HepG2 (cell line): ENCODE data around the gene NDUFA8. TPM values are rescaled to one million over a fixed set of nuclear protein-coding genes. Genes with fewer than 3 reads are reported as not detected.
A peak's percentile ranks its signal among the peaks of the same experiment; 100 is the strongest.

Experiments
- ATAC-seq: fragments of 200-7000 bp; cut with Tn5 transposase; 3 replicates; pipeline ENCODE4 v1.9.1; 2020; ENCODE audit warnings: mild to moderate bottlenecking, moderate library complexity
- BruUV-seq: library from RNA; stranded (reverse); fragments of 400-500 nt; replicated peaks from 2 replicates; lab custom pipeline; 2021; lab: Mats Ljungman, UMichigan
- CTCF ChIA-PET: fragments of 300-600 bp; formaldehyde crosslinking; extraction: SDS; loops from one replicate; lab custom pipeline; 2021; ENCODE audit warnings: low total read pairs, inconsistent platforms, low intra/inter-chr PET ratio; lab: Yijun Ruan, JAX
- POLR2A ChIA-PET: fragments of 350-600 bp; sonication (Branson Sonifier 250); formaldehyde crosslinking; loops from one replicate; lab custom pipeline; 2020; ENCODE audit warnings: antibody characterized with exemption, inconsistent platforms; lab: Yijun Ruan, JAX
- DNase-seq: peaks from one replicate; pipeline ENCODE4 v3.0.0-alpha.2; 2015; ENCODE audit warnings: low spot score
- FAIRE-seq: peaks from 3 replicates; lab custom pipeline; 2011; peaks lifted over from hg19 to GRCh38; lab: Jason Lieb, UNC
- H2AFZ ChIP-seq: one replicate; pipeline ENCODE4 v1.6.1; 2011; ENCODE audit warnings: low read length, inconsistent platforms
- H3K27ac ChIP-seq: fragments of 300-600 bp; 3 replicates; pipeline ENCODE4 v1.8.0; 2011; ENCODE audit warnings: mixed run types, mild to moderate bottlenecking, mixed read lengths, low read length, inconsistent platforms; ENCODE audit not compliant: insufficient read depth; ENCODE audit errors: extremely low read length
- H3K27me3 ChIP-seq, 2 experiments: fragments of 200-600 bp in 1 of 2; 2 replicates in 1 of 2; 3 replicates in 1 of 2; pipeline versions ENCODE4 v1.6.0 to v1.8.0; 2011; ENCODE audit warnings: low read length in 2 of 2, mild to moderate bottlenecking in 2 of 2, moderate library complexity in 2 of 2, inconsistent platforms in 1 of 2; ENCODE audit not compliant: insufficient read depth in 2 of 2, control insufficient read depth in 1 of 2
- H3K36me3 ChIP-seq, 2 experiments: fragments of 200-600 bp in 1 of 2; replicated peaks in 1 of 2; 2 replicates in 1 of 2; 3 replicates in 1 of 2; pipeline versions ENCODE4 v1.5.1 to v1.8.0; 2011; ENCODE audit warnings: low read length in 2 of 2, inconsistent platforms in 1 of 2; ENCODE audit not compliant: insufficient read depth in 2 of 2, control insufficient read depth in 1 of 2
- H3K4me1 ChIP-seq: 2 replicates; pipeline ENCODE4 v1.5.1; 2012; ENCODE audit warnings: low read length, inconsistent platforms; ENCODE audit not compliant: insufficient read depth
- H3K4me2 ChIP-seq: 2 replicates; pipeline ENCODE4 v1.6.0; 2011; ENCODE audit warnings: low read depth, low read length, inconsistent platforms
- H3K4me3 ChIP-seq, 3 experiments: fragments of 200-600 bp in 1 of 3; sonication (generic), shearing (Covaris generic) in 1 of 3; replicated peaks in 1 of 3; 2 replicates each; pipeline ENCODE4 v1.5.1; 2011 to 2016; ENCODE audit warnings: low read length in 3 of 3, inconsistent platforms in 2 of 3, low read depth in 2 of 3, mild to moderate bottlenecking in 2 of 3, control low read depth in 1 of 3, mixed read lengths in 1 of 3; ENCODE audit not compliant: insufficient read depth in 1 of 3
- H3K79me2 ChIP-seq: one replicate; pipeline ENCODE4 v1.6.1; 2011; ENCODE audit warnings: low read length, inconsistent platforms; ENCODE audit not compliant: insufficient read depth
- H3K9ac ChIP-seq: 2 replicates; pipeline ENCODE4 v1.6.0; 2011; ENCODE audit warnings: mild to moderate bottlenecking, low read depth, low read length, inconsistent platforms; ENCODE audit not compliant: insufficient read depth
- H3K9me3 ChIP-seq: 2 replicates; pipeline ENCODE4 v1.5.1; 2012; ENCODE audit warnings: mild to moderate bottlenecking, low read length
- H4K20me1 ChIP-seq: 2 replicates; pipeline ENCODE4 v1.6.0; 2011; ENCODE audit warnings: inconsistent platforms, mild to moderate bottlenecking, low read length, moderate library complexity; ENCODE audit not compliant: insufficient read depth
- AGO2 ChIP-seq: fragments of 200-400 bp; formaldehyde crosslinking; optimal IDR thresholded peaks from 2 replicates; pipeline ENCODE3; 2017; ENCODE audit warnings: mild to moderate bottlenecking, low read depth, low read length, moderate library complexity
- FOXP1 ChIP-seq, 2 experiments: fragments of 450-650 bp in 1 of 2; IDR thresholded peaks; 2 replicates each; pipeline ENCODE4 v1.6.1; 2017 to 2018; ENCODE audit warnings: antibody characterized with exemption in 1 of 2
- HIVEP1 ChIP-seq: sonication (generic); formaldehyde crosslinking; IDR thresholded peaks from 2 replicates; pipeline ENCODE4 v1.4.0; 2020; ENCODE audit warnings: mild to moderate bottlenecking, missing genetic modification reagents
- MEIS1 ChIP-seq: sonication (generic); formaldehyde crosslinking; IDR thresholded peaks from 2 replicates; pipeline ENCODE4 v1.9.0; 2021; ENCODE audit warnings: mild to moderate bottlenecking, missing genetic modification reagents, moderate library complexity, borderline replicate concordance
- PCBP2 ChIP-seq: fragments of 200-400 bp; formaldehyde crosslinking; optimal IDR thresholded peaks from 2 replicates; pipeline ENCODE3; 2018; ENCODE audit warnings: low read length, low read depth; ENCODE audit not compliant: poor library complexity, severe bottlenecking
- ZMYM3 ChIP-seq: sonication (generic); formaldehyde crosslinking; IDR thresholded peaks from 2 replicates; pipeline ENCODE4 v1.5.1; 2020; ENCODE audit warnings: mild to moderate bottlenecking, missing genetic modification reagents
- ZNF235 ChIP-seq: sonication (generic); formaldehyde crosslinking; IDR thresholded peaks from 2 replicates; pipeline ENCODE4 v1.8.1; 2023; ENCODE audit warnings: mild to moderate bottlenecking, missing genetic modification reagents, borderline replicate concordance
- ZNF407 ChIP-seq: sonication (generic); formaldehyde crosslinking; IDR thresholded peaks from one replicate; pipeline ENCODE4 v1.5.1; 2020; ENCODE audit warnings: mild to moderate bottlenecking, missing genetic modification reagents; ENCODE audit errors: not compliant biosample characterization
- ZNF652 ChIP-seq: IDR thresholded peaks from 2 replicates; pipeline ENCODE4 v1.6.1; 2016; ENCODE audit warnings: low read depth, borderline replicate concordance
- ZNF768 ChIP-seq: sonication (generic); formaldehyde crosslinking; IDR thresholded peaks from 2 replicates; pipeline ENCODE4 v1.4.0; 2020; ENCODE audit warnings: missing genetic modification reagents
- ZNF772 ChIP-seq: sonication (generic); formaldehyde crosslinking; IDR thresholded peaks from 2 replicates; pipeline ENCODE4 v1.5.0; 2020; ENCODE audit warnings: mild to moderate bottlenecking, missing genetic modification reagents
- WGBS: methylation state at CpG from one replicate; pipeline ENCODE4 v1.1.6; 2017; ENCODE audit warnings: low lambda C conversion rate; 5-methylcytosine and 5-hydroxymethylcytosine counted together
- in situ Hi-C: cut with HindIII; loops from 2 replicates; pipeline ENCODE4 v1.10.0; 2017; ENCODE audit warnings: low pct_unique_long_range_greater_than_20kb; ENCODE audit not compliant: extremely low pct_ligation_motif_present
- intact Hi-C: fragments of 100-400 bp; cut with micrococcal nuclease; formaldehyde crosslinking; loops from one replicate; pipeline ENCODE4 v1.10.0; 2022; ENCODE audit not compliant: unreplicated experiment
- polyA plus RNA-seq, 8 experiments: library from polyadenylated mRNA; depleted of rRNA in 3 of 8; stranded (reverse) in 7 of 8; unstranded in 1 of 8; fragments of >200 nt; fragmentation: Illumina TruSeq in 4 of 8; extraction: Trizol in 4 of 8; gene quantifications; 2 replicates each; pipeline versions ENCODE4 v1.2.1 to v1.2.3, GENCODE V29; 2011 to 2016; ENCODE audit warnings: low read depth in 4 of 8, missing spikeins in 1 of 8, mixed read lengths in 1 of 8; ENCODE audit not compliant: insufficient read depth in 1 of 8
- total RNA-seq, 5 experiments: library from RNA; depleted of rRNA; stranded (reverse); fragments of >200 nt; fragmentation: Illumina TruSeq; extraction: Trizol; gene quantifications; 2 replicates each; pipeline ENCODE4 v1.2.3, GENCODE V29; 2016; ENCODE audit warnings: low read depth in 1 of 5
- TF ChIP-seq, protein P1 (sequence below): sonication (generic); formaldehyde crosslinking; IDR thresholded peaks from 2 replicates; pipeline ENCODE4 v1.5.0; 2020; ENCODE audit warnings: mild to moderate bottlenecking, missing genetic modification reagents

The NDUFA8 gene
- total and polyA plus RNA-seq, 2 of the 13 experiments (the other 11 are each of a cell fraction or from before 2014, with no cell fraction given), result 68.6 to 71.7 TPM

DNA sequence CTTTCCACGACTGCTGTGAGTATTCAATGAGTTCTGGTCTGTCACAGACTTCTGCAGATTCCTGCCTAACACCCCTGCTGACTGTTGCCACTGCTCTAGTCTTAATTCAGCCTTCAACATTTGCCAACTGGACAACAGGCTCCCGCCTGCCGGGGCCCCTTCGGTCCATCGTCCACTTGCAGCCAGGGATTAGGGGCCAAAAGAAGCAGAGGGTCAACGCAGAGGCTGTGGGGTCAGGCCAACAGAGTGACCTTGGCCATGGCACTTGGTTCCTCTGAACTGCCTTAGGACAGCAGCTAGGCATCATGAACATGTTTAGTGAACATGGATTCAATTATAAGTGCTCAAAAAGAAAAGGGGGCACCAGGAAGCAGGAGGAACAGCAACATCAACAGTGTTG lies 28.8 kb upstream of the NDUFA8 start (continued):
- TF ChIP-seq ZNF772 (CRISPR knock-in tag) (no peak), ZNF235 (CRISPR knock-in tag) (no peak), FOXP1 (IDR thresholded peaks at IDR 0.05) (no peak), FOXP1 (CRISPR knock-in tag; IDR thresholded peaks at IDR 0.05) (peak; percentile 15; the same call in 1 of the 2 replicates)
- TF ChIP-seq, protein P1, sequence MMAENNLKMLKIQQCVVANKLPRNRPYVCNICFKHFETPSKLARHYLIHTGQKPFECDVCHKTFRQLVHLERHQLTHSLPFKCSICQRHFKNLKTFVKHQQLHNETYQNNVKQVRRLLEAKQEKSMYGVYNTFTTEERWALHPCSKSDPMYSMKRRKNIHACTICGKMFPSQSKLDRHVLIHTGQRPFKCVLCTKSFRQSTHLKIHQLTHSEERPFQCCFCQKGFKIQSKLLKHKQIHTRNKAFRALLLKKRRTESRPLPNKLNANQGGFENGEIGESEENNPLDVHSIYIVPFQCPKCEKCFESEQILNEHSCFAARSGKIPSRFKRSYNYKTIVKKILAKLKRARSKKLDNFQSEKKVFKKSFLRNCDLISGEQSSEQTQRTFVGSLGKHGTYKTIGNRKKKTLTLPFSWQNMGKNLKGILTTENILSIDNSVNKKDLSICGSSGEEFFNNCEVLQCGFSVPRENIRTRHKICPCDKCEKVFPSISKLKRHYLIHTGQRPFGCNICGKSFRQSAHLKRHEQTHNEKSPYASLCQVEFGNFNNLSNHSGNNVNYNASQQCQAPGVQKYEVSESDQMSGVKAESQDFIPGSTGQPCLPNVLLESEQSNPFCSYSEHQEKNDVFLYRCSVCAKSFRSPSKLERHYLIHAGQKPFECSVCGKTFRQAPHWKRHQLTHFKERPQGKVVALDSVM (CRISPR knock-in tag), result no peak

- ChIA-PET CTCF (no interaction called here), POLR2A (interaction anchor here (0.9 to 1.1 kb wide), 2 partner anchors 19 to 78 kb away, joined by 3 read pairs; partner anchors contain the start of genes MRRF and RBM18)
- no peaks in the 10 kb centered on the region for H3K27me3 ChIP-seq
- H3K9ac ChIP-seq, result no peak overlapping the region
- no peaks in the 10 kb centered on the region for H3K9me3 ChIP-seq
- no peaks in the 10 kb centered on the region for H3K36me3 ChIP-seq
- WGBS, result 54% methylated on average over 8 of the region's 8 CpGs
- H3K27ac ChIP-seq, result no peak overlapping the region
- FAIRE-seq, result no peak
- DNase-seq, result no peak
- no peaks in the 10 kb centered on the region for H4K20me1 ChIP-seq
- H3K79me2 ChIP-seq, result no peaks in the 10 kb centered on the region
- intact Hi-C loops, result loop anchor here (1.0 to 5.0 kb wide), 3 partner anchors 35 to 163 kb away; partner anchors contain the start of genes MRRF and RBM18
- in situ Hi-C loops, result no loop called here
- no peak overlapping the region for H2AFZ ChIP-seq
- H3K4me2 ChIP-seq, result peak overlapping the region; percentile 49
- peaks cover 59% of the 10 kb centered on the region for H3K4me1 ChIP-seq
- H3K4me3 ChIP-seq, result 0 out of 6 replicates have a peak overlapping the region, but pooled peaks of 1 of the 3 experiments have one; percentile 37
- no peak; the same call in 2 of the 3 replicates for ATAC-seq
- BruUV-seq, result no TSS peak
- no peak for TF ChIP-seq MEIS1 (CRISPR knock-in tag)
- TF ChIP-seq ZNF407 (CRISPR knock-in tag), result no peak
- no peak for TF ChIP-seq ZNF652 (CRISPR knock-in tag)
- no peak for TF ChIP-seq HIVEP1 (CRISPR knock-in tag)
- no peak for TF ChIP-seq PCBP2
- no peak for TF ChIP-seq AGO2
- 0 out of 2 replicates have a peak, but pooled peaks have one; percentile 48 for TF ChIP-seq ZMYM3 (CRISPR knock-in tag)
- peak; percentile 97 for TF ChIP-seq ZNF768 (CRISPR knock-in tag)
Observed at GRCh38 chr9:122186777-122187470, 27.3 kb upstream of the NDUFA8 start.
